Right lung (tissue), 5 donors: Measurements from ENCODE around the gene GFER. TPM values are rescaled to one million over a fixed set of nuclear protein-coding genes. Genes with fewer than 3 reads are reported as not detected.
"Not testable (repeated sequence)": the region's sequence is repeated elsewhere in the genome, so short reads cannot be mapped to it uniquely, and the experiment has no call there.

ENCODE experiments used
- DNase-seq, 2 donors: peaks; one replicate each; pipeline ENCODE4 v3.0.0-alpha.2; 2013
- polyA plus RNA-seq, 5 donors: library from polyadenylated mRNA; unstranded; fragments of 120-200 nt; gene quantifications; one replicate each; pipeline versions ENCODE4 v1.2.1 to v1.2.3, GENCODE V29; 2013; ENCODE audit warnings: inconsistent platforms in 1 of 5, low replicate concordance in 1 of 5; ENCODE audit not compliant: insufficient read length in 5 of 5, insufficient read depth in 1 of 5

The GFER gene
- polyA plus RNA-seq, 5 donors, result 17.0 to 28.1 (median 21.1) TPM

DNA sequence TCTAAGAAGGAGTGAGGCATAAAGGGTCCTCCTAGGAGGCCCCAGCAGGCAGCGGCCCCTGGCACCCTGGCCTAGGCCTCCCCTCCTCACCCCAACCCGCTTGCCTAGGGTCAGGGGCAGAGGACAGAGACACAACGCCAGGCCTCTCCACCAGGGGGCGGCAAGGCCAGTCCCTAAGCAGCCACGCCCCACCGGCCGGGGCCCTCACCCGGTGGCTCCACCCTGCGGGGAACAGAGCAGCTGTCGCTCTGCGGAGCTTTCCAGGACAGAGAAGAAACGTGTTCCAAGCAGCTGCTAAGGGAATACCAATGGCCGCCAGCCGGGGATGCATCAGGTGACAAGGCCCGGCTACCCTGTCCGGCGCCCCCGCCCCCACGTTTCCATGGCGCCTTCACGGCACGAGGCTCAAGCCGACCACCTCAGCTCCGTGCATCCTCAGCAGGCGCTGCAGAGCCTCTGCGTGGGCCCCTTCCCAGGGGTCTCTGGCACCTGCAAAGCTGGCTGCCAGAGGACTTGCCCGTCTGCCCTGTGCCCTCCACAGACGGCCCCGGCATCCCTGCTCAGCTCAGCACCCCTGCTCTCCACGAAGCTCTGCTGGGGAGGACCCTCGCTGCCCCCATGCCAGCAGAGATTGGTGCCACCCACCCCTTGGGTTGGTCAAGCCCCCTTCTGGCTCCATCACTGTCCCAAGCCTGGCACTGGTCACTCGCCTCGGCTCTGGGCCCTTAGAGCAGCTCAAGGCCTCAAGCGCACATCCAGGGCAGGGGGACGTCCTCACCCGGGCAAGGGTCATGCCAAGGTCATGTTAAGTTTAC is 20.0 kb downstream of the GFER start:
- peak; percentile 75 to 77 for DNase-seq

DNA sequence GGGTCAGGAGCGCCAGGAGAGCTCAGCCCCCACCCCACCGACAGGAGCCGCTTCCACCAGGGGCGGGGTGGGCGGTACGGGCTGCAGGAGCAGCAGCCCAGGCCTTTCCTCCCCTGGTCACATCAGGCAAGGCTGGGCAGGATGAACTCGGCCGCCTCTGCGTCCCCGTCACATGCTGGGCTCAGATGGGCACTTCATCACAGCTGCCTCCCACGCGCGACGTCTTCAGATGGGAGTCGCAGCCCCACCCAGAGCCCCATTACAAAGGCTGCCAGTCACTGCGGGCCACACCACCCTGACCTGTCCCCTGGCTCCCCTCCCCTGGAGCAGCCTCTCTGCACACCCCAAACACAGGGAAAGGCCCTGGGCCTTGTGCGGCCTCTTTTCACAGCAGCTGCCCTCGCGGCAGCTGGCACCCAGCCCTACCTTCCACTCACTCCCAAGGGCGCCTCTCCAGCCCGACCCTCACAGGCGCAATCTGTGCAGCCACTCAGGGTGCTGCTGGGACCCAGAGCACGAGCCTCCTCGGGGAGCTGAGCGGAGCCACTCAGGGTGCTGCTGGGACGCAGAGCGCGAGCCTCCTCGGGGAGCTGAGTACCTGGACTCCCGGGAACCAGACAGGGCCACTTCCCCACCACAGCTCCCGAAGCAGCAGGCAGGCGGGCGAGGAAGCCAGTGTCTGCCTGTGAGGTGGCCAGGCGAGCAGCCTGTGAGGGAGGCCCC is 21.0 kb downstream of the GFER start:
- no peak for DNase-seq

DNA sequence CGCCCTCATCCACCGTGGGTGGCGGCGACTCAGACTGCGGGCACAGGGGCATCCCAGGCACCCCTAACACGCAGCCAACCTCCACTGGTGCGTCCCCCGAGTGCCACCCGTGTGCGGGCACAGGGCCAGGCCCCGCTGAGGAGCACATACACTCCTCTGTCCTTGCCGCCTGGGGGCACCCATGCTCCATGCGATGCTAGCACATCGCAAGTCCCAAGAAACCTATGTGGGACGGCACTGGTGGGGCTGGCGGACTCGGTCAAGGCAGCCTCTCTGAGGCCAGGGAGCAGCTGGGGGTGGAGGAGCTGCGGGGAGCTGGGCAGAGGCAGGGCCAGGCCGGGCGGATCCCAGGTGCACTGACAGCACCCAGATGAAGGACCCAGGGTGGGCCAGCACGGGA is 21.7 kb downstream of the GFER start:
- DNase-seq, result no peak

DNA sequence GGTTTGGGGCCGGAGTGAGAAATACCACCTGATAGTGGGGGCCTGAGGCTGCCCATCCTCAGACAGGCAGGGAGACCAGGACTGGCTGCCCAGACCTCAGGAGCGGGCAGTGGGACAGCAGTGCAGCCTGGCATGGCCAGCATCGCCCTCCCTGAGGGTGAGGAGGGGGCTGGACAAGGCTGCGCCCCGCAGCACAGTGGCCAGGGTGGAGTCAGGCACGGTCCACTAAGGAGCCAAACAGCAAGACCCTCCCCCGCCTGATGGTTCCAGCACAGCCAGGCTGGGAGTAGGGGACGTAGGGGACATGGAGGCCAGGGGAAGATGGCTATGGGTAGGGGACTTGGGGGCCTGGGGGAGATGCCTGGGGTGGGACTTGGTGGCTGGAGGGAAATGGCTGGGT is 22.3 kb downstream of the GFER start:
- no peak for DNase-seq

DNA sequence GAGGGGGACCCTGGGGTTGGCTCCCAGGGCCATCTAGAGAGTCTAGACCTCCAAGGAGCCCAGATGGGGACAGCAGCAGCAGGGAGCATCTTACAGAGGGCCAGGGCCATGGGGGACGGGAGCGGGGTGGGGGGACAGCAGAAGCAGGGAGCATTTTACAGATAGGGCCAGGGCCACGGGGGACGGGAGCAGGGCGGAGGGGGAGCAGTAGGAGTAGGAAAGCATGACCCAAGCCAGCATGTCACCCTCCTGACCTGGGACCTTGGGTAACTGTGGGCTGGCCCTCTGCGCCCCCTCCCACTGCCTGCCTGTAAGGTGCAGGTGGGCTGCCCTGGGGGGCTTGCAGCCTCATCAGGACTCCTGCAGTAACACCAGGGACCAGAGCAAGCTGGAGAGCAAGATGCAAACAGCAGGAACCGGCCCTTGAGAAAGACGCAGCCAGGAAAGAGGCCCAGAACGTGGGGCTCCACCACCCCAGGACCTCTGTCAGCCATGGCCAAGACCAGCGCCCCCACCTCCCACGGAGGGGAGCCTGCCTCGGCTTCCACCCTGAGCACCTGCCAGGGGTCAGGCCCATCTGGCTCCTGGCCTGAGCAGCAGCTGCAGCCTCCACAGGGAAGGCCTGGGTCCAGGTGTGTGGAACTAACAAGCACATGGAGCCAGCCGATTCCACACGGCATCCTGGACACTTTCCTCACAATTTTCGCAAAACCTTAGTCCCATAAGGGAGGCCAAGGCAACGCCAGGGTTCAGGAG is 23.3 kb downstream of the GFER start:
- DNase-seq, result no peak

DNA sequence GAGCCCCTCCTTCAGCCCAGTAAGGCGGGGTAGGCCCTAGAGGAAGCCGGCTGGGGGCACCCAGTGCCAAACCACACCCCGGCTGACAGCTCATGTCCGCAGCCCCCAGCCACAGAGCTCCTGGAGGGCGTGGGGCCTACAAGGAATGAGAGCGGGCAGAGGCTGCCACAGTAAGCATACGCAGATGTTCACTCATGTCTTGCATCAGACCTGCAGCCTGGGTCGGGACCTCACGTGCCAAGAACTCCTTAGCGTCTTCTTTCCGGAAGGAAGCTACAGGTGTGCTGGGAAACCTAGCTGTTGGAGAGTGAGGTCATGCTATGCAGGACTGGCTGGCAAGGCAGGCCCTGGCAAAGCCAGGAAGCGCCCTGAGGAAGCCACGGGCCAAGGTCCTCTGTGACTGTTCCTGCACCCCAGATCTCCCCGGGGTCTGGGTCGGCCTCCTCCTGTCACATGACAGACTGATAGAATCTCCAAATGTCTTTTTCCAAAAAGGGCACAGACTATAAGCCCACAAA is 24.1 kb downstream of the GFER start:
- DNase-seq, result no peak

DNA sequence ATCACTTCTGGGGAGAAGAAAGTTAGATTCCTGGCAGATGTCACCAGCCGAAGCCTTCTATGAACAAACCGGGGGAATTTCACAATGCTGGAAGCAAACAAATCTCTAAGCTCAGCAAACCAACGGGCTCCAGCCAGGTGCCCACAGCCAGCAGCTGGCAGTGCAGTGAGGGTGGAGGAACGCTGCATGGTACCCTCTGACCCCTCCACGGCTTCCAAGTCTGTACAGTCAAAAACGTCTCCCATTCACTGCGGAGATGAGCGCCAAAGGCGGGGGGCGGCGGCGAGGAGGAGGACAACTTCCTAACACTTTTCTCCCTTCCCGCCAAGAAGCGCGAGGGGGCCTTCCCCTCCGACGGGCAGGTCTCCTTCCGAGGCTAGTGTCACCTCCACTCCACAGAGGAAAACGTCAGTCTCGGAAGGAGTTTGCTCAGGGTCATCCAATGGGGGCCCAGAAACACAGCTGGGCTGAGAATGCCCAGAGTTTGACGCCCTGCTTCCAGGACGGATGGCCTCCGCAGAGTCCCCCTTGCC is 24.7 kb downstream of the GFER start:
- no peak for DNase-seq

DNA sequence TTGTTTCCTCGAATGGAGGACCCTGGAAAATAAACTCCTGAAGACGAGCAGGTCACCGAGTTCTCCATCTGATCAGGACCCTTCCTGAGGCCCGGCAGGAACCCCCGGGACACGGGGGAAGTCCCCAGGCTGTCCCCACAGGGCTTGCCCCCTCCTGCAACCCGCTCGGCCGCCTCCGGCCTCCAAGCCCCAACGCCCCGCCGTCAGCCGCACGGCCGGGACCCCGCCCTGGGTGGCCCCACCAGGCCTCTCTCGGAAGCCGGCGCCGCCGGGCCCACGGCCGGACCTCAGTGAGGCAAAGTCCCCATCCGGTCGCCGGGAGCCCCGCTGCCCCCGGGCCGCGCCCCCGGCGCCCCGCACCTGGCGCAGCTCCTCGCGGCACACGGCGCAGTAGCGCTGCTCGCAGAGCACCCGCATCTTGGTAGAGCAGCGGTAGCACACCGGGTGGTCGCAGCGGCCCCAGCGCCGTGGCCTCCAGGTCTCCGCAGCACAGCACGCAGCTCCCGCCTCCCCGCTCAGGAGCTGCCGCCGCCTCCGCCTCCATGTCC is 25.2 kb downstream of the GFER start:
- no peak for DNase-seq

DNA sequence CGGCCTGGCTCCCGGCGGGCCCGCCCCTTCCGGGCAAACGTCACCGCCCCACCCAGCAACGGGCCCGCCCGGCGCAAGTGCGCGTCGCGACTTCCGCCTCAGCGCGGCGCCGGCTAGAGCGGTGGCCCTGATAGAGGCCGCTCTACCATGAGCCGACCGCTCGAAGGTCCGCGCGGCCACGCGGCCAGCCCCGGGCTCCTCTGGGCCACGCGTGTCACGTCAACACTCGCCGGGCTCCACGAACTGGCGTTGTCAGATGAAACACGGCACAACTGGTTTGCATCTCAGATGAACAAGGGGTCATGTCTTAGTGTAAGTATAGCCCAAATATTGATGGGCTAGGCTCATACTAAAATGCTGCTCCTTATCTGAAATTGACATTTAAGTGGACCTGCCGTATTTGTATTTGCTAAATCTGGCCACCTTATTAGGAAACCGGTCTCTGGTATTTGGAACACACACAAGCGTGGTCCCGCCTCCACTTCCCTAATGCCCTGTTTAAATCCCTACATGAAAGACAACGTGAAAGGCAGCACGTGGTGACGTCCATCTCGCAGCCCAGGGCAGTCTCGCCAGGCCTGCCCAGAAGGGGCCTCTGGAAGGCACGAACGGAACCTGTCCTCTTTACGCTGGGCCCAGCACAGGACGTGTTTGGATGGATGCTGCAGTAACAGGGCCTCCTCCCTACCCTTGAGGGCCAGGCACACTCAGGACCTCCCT is 26.0 kb downstream of the GFER start, which contains the start of gene ZNF598:
TSS of gene ZNF598 (minus strand) at position 31 of the 720 bp plus-strand sequence.
- DNase-seq, result peak; percentile 84 to 86

DNA sequence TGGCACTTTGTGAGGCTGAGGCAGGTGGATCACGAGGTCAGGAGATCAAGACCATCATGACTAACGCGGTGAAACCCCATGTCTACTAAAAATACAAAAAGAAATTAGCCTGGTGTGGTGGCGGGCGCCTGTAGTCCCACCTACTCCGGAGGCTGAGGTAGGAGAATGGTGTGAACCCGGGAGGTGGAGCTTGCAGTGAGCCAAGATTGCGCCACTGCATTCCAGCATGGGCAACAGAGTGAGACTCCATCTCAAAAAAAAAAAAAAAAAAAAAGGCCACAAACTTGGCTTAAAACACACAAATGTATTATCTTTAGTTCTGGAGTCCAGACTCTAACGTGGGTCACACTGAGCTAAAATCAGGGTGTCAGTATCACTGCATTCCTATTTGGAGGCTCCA is 27.7 kb downstream of the GFER start:
- DNase-seq, result not testable (repeated sequence)

DNA sequence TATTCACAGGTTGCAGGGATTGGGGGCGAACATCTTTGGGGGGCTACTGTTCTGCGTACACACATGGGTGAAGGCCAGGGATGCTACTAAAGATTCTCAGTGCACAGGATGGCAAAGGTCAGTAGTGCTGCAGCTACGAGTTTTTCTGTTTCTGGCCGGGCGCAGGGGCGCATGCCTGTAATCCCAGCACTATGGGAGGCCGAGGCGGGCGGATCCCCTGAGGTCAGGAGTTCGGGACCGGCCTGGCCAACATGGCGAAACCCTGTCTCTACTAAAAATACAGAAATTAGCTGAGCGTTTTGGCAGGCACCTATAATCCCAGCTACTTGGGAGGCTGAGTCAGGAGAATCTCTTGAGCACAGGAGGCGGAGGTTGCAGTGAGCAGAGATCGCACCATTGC is 29.5 kb downstream of the GFER start:
- DNase-seq, result no peak

DNA sequence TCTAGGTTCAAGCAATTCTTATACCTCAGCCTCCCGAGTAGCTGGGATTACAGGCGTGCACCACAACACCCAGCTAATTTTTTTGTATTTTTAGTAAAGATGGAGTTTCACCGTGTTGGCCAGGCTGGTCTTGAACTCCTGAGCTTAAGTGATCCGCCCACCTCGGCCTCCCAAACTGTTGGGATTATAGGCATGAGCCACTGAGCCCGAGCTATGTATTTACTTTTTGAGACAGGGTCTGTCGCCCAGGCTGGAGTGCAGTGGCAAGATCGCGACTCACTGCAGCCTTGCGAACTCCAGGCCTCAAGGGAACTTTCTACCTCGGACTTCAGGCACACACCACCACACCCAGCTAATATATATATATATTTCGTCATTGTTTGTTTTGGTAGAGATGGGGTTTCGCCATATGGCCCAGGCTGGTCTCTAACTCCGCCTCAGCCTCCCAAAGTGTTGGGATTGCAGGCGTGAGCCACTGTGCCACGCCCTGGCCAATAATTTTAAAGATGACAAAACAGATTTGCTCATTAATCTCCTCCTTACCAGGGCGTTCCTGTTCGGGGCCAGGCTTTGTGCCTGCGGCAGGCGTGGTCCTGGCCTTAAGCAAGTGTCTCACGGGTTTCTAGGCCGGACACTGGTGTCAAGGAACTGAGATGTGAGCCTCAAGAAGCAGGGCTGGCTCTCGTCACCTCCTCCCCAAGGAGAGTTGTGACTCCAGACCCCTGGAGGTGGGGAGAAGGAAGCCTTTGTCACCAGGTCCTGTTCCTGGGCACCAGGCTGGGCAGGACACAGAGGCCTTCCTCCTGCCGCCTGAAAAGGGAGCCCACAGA is 31.3 kb downstream of the GFER start:
- no peak for DNase-seq

DNA sequence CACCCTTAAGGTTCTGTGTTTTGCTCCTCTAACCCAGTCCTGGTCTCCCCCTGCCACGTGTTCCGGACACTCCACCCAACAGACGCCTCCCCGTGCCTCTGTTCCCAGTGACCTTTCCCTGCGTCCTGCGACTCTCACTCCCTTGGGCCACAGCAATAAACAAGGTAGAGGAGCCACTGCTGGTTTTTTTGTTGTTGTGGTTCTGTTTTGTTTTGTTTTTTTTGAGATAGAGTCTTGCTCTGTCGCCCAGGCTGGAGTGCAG is 31.9 kb downstream of the GFER start:
- no peak for DNase-seq

DNA sequence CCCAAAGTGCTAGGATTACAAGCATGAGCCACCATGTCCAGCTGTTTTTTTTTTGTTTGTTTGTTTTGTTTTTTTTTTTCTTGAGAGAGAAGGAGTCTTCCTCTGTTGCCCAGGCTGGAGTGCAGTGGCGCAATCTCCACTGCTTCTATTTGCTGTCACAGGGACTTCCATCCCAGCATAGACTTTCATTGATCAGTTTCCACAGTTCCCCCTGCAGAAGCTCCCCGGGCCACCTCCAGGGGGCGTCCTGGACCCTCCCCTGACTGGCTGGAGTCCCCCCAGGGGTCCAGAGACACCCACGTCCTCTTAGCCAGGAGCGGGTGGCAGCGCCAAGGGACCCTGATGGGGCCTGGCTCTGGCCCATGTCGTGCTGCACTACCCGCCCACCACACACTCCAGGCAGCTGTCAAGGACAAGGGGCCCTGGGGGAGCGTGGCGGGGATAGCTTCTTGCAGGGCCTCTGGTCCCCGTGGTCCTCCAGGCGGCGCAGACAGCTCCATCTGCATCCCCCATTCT is 32.5 kb downstream of the GFER start:
- no peak for DNase-seq

DNA sequence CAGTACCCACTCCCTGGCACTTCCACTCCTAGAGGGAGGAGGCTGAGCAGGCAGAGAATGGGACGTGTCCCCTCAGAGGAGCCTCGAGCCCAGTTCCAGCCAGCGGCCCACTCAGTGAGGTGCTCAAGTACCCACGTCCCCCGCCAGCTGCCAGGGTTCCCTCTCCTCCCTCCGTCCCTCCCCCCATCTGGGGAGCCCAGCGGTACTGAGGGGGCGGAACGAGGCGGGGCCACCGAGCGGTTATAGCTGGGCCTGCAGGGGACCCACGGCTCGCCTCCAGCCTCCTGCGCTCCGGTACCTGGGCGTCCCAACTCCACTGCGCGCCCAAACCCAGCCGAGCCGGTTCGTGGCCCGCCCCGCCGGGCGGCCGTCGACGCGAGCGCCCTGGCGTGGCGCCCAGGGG is 35.5 kb downstream of the GFER start, which contains the start of gene NPW:
TSS of gene NPW (plus strand) at position 268 of the 403 bp plus-strand sequence.
- no peak for DNase-seq

DNA sequence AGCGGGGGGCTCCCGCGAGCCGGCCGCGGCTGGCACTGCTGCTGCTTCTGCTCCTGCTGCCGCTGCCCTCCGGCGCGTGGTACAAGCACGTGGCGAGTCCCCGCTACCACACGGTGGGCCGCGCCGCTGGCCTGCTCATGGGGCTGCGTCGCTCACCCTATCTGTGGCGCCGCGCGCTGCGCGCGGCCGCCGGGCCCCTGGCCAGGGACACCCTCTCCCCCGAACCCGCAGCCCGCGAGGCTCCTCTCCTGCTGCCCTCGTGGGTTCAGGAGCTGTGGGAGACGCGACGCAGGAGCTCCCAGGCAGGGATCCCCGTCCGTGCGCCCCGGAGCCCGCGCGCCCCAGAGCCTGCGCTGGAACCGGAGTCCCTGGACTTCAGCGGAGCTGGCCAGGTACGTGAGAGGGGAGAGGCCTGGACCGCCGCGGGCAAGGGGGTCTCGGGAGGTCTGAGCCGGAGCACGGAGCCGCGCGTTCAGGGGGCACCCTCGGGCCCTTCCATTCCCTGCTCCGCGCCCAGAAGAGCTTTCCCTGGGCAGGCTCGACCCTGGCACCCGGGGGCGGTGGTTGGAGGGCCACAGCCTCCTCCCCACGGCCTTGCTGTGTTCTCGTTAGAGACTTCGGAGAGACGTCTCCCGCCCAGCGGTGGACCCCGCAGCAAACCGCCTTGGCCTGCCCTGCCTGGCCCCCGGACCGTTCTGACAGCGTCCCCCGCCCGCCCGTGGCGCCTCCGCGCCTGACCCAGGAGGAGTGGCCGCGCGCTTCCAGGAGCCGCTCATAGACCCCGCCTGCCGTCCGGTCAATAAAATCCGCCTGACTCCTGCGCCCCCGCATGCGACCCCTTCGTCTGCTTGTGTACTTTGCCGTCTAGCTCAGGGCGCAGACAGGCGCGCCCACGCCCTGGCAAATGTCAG is 36.2 kb downstream of the GFER start:
- DNase-seq, result no peak

DNA sequence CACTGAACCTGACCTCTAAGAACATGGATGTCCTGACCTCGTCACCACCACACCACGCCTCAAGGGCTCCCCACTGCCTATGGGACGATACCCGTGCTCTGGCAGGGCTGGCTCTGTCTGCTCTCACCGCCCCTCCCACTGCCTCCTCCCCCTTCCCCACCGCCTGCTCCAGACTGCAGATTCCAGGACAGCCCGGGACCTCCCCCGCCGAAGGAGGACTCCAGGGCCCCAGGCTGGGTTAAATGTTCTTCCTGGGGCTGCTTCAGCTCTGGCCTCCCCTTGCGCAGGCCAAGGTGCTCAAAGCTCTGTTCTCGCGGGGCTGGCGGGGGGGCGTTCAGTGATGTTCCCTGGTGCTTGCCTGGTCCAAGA is 38.7 kb downstream of the GFER start:
- DNase-seq, result no peak

DNA sequence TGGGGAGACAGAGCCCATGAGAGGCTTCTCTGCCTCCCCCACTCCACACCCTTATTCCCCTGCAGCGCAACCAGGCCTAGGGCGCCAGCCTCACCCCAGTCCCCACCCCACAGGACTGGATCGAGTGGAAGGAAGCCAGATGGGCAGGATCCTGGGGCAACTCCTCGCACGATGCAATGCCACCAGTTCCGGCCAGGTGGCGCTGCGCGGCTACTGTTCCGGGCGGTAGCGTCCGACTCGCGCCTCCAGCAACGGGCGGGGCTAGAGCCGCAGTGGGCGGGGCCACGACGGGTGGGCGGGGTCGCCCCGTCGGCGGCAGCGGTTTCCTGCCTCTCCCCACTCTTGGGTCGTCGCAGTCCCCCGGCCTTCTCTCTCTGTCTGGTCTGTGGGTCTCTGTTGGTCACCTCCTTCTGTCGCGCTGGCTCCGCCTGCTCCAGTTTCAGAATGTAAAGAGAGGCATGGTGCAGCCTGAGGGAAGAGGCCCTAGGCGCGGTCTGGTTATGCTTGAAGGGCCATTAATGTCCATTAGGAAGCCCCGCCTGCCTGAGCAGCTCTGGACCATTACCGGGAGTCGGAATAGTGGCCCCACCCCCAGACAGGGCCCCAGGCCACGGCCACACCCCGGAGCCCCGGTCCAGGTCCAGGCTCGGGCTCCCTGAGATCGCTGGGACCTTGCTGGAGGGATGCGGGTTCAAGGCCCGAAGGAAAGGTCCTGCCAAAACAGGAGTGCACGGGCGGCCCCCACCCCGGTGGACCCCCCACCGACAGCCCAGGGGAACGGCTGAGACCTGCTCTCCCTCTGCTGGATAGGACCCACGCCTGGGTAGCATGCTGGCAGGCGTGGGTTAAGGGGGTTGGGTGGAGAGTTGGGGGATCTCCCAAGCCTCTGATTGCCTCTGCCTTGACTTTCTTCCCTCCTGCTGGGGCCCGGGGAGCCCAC is 39.4 kb downstream of the GFER start:
- DNase-seq, result peak; percentile 93
